H4 (cell line): ENCODE measurements around the gene CD300LB. TPM values are rescaled to one million over a fixed set of nuclear protein-coding genes. Genes with fewer than 3 reads are reported as not detected.
A peak's percentile ranks its signal among the peaks of the same experiment; 100 is the strongest.
"Not testable (repeated sequence)": the region's sequence is repeated elsewhere in the genome, so short reads cannot be mapped to it uniquely, and the experiment has no call there.

Experiments used
- DNase-seq: peaks from one replicate; pipeline ENCODE4 v3.0.0-alpha.2; 2015; ENCODE audit warnings: low spot score
- total RNA-seq: library from RNA; depleted of rRNA; stranded (reverse); fragments of >200 nt; shearing (Covaris generic); gene quantifications from 2 replicates; pipeline ENCODE4 v1.2.3, GENCODE V29; 2014; rRNA removed

The CD300LB gene
- total RNA-seq, 1 experiment from 2014 or later = not detected

- peak; percentile 77 for DNase-seq
Observed at GRCh38 chr17:74493331-74493833, 37.9 kb downstream of the CD300LB start.

GRCh38 chr17:74491626-74492025 is 39.6 kb downstream of the CD300LB start:
- DNase-seq = no peak

GRCh38 chr17:74490716-74491115 is 40.6 kb downstream of the CD300LB start:
- no peak for DNase-seq

- DNase-seq = not testable (repeated sequence)
Observed at GRCh38 chr17:74488276-74488675, 43.0 kb downstream of the CD300LB start.

GRCh38 chr17:74485841-74486240 is 45.4 kb downstream of the CD300LB start:
- no peak for DNase-seq

- no peak for DNase-seq
Observed at GRCh38 chr17:74485022-74485743, 46.1 kb downstream of the CD300LB start.

- no peak for DNase-seq
Observed at GRCh38 chr17:74484066-74484465, 47.2 kb downstream of the CD300LB start.

GRCh38 chr17:74481621-74482020 is 49.7 kb downstream of the CD300LB start:
- DNase-seq = no peak

GRCh38 chr17:74480290-74480689 is 51.0 kb downstream of the CD300LB start:
- DNase-seq = no peak

- no peak for DNase-seq
Observed at GRCh38 chr17:74478420-74479100, 52.7 kb downstream of the CD300LB start.

- no peak for DNase-seq
Observed at GRCh38 chr17:74477411-74477810, 53.9 kb downstream of the CD300LB start.

- no peak for DNase-seq
Observed at GRCh38 chr17:74475189-74475588, 56.1 kb downstream of the CD300LB start.

- no peak for DNase-seq
Observed at GRCh38 chr17:74474043-74474792, 57.1 kb downstream of the CD300LB start.

GRCh38 chr17:74473294-74473693 is 58.0 kb downstream of the CD300LB start:
- DNase-seq = no peak

GRCh38 chr17:74472890-74473289 is 58.4 kb downstream of the CD300LB start:
- DNase-seq = no peak

- no peak for DNase-seq
Observed at GRCh38 chr17:74471341-74471740, 59.9 kb downstream of the CD300LB start.

Other genes starting within 250 kb of the CD300LB start
- not detected in 2 replicates for gene KIF19, start 205.2 kb downstream of the CD300LB start, total RNA-seq
- not detected in 2 replicates for gene BTBD17, start 169.6 kb downstream of the CD300LB start, total RNA-seq
- not detected in 2 replicates for gene GPR142, start 164.0 kb downstream of the CD300LB start, total RNA-seq
- 63.4 and 78.9 TPM in 2 replicates for gene GPRC5C, start 99.4 kb downstream of the CD300LB start, total RNA-seq
- gene CD300A, start 64.8 kb downstream of the CD300LB start, total RNA-seq = not detected in 2 replicates
- 0.37 and 0.45 TPM in 2 replicates for gene CD300C, start 14.6 kb upstream of the CD300LB start, total RNA-seq
- 0.78 TPM in 1 of 2 replicates, not detected in the other for gene CD300H, start 36.0 kb upstream of the CD300LB start, total RNA-seq
- gene CD300LD, start 60.8 kb upstream of the CD300LB start, total RNA-seq = not detected in 2 replicates
- not detected in 2 replicates for gene CD300E, start 92.3 kb upstream of the CD300LB start, total RNA-seq
- not detected in 2 replicates for gene CD300LF, start 181.4 kb upstream of the CD300LB start, total RNA-seq
- gene RAB37, start 205.8 kb upstream of the CD300LB start, total RNA-seq = not detected in 2 replicates
- 28.2 and 34.0 TPM in 2 replicates for gene NHERF1, start 217.2 kb upstream of the CD300LB start, total RNA-seq
- gene NAT9, start 244.9 kb upstream of the CD300LB start, total RNA-seq = 25.3 and 35.8 TPM in 2 replicates